Skeletal muscle cell (primary cell): ENCODE results near the gene FLRT1.
"Not testable (repeated sequence)": the region's sequence is repeated elsewhere in the genome, so short reads cannot be mapped to it uniquely, and the experiment has no call there.

Experiments used
- DNase-seq: peaks from one replicate; pipeline ENCODE4 v3.0.0-alpha.2; 2010; ENCODE audit warnings: low read depth
- H3K4me3 ChIP-seq: 2 replicates; pipeline ENCODE4 v1.5.1; 2011; ENCODE audit warnings: low read depth, mild to moderate bottlenecking, control low read depth, low read length, moderate library complexity

Gene FLRT1

DNA sequence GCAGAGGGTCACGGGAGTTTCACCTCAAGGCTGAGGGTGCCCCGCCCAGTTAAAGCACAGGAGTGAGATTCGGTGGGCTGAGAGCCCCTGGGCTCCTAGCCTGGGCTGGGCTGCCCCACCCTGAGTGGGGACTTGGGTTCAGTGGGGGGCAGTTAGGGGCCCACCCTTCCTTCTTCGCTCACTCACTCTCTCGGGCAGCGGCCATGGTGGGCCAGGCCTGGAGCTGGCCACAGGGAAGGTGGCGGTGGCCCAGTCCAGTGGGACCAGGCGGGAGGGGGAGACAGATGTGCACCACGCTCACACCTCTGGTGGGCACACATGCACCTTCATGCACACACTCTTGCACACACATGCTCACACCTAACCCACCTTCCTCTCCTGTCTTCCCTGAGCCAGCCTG lies 6.1 kb downstream of the FLRT1 start:
- H3K4me3 ChIP-seq, result no peak overlapping the region
- DNase-seq, result no peak

DNA sequence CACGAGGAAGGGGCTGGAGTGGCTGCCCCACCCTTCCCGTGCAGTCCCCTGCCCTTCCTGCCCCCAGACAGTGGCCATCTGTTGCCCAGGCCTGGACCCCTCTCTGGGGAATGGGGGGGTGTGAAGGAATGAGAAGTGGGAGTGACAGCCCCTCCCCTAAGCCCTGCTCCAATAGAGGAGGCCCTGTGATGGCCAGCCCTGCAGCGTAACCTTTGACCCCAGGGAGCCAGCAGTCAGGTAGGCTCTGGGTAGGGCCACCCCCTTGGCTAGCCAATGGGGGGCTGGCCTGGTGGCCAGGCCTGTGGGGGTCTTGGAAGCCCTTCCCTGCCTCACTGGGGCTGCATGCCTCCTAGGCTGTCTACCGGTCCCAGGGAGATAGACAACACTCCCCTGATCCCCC lies 6.6 kb downstream of the FLRT1 start:
- H3K4me3 ChIP-seq, result no peak overlapping the region
- DNase-seq, result no peak

DNA sequence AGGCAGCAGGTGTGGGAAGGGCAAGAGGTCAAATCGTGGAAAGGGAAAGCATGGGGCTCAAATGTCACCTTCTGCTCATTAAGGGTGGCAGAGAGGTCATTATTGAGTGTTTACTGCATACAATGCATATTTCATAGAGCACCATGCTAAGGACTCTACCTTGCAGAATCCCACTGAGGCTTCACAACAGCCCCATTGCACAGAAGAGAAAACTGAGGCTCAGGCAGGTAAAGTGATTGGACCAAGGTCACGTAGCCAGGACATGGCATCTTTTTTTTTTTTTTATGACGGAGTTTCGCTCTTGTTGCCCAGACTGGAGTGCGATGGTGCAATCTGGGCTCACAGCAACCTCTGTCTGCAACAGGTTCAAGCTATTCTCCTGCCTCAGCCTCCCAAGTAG lies 7.8 kb downstream of the FLRT1 start:
- no peak overlapping the region for H3K4me3 ChIP-seq
- DNase-seq, result no peak

DNA sequence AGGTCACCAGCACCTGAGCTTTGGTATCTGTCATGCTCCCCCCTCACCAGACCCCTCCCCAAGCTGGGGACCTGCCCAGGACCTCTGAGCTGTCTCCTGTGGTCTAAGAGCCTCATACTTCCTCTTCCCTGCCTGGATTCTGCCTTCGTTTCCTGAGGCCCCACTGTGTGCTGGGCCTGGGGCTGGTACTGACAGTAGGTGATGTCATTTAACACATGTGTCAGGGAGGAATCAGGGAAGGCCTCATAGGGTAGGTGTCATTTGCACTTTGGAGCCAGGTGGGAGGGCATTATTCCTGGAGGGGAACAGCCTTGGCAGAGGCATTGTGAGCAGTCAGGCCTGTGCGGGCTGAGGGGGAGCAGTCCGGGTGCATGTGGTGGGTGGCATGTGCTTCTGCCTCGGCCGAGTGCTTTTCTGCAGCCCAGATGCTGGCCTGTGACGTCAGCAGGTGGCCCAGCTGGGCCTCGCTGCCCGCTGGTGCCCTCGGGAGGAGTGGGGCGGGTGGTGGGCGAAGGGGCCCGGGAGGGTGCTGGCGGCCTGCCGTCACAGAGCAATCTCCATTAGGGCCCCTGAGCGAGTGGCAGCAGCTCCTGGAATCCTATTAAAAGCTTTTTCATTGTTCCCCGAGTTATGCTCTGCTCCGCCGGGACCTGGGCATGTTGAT lies 9.1 kb downstream of the FLRT1 start:
- DNase-seq, result no peak
- H3K4me3 ChIP-seq, result no peak overlapping the region

DNA sequence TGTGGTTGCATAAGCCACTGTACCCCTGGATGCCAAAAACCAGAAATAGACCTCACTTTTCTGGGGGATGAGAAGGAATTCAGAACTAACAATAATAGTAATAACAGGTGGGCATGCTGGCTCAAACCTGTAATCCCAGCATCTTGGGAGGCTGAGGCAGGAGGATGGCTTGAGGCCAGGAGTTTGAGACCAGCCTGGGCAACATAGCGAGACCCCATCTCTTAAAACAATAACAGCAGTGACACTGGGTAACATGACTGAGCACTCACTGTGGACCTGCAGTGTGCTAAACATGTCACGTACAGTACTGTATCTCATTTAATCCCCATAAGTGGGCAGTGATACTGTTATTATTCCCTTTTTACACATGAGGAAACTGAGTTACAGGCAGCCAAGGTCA lies 10.0 kb downstream of the FLRT1 start:
- DNase-seq, result no peak
- H3K4me3 ChIP-seq, result no peak overlapping the region

DNA sequence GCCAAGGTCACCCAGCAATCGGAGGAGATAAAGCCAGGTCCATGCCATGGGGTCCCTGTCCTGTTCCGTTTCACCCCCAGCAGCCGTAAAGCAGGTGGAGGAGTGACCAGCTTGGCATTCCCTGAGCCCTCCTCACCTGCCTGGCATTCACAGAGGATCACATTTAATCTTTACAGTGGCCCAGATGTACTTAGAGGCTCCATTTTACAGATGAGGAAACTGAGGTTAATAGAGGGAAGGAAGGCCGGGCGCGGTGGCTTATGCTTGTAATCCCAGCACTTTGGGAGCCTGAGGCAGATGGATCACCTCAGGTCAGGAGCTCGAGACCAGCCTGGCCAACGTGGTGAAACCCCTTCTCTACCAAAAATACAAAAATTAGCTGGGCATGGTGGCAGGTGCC lies 11.6 kb downstream of the FLRT1 start:
- DNase-seq, H3K4me3 ChIP-seq: not testable (repeated sequence)

DNA sequence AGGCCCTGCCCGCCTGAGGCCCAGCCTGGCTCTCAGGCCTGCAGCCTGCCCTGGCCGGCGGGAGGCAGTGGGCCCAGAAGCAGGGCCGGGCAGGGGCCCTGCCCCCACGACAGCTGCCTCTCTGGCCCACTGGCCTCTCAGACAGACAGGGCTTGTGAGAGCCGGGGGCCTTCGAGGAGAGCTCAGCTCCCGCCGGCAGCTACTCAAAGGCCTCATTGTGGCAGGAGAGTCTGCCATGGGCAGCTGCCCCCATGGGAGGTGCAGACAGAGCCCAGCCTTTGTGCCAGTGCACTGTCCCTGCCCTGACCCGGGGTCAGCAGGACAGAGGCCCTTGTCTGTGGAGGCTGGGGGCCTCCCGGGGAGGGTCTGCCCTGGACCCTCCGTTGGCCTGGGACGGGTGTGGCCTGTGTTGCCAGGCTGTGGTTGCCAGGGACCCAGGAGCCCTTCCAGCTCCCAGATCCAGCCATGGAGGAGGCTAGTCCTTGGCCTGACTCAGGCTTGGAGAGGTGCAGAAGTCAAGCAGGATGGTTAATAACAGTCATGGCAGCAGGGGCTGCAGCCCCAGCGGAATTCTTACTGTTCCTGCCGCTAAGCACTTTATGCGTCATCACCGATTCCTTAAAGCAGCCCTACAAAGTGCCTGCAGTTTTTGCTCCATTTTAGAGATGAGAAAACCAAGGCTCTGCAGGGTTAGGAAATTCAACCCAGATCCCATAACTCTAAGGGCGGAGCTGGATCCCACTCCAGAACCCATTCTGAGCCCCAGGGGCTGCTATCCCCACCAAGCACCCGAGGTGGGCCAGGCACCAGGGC lies 12.5 kb downstream of the FLRT1 start:
- DNase-seq, result peak; percentile 20
- H3K4me3 ChIP-seq, result no peak overlapping the region

DNA sequence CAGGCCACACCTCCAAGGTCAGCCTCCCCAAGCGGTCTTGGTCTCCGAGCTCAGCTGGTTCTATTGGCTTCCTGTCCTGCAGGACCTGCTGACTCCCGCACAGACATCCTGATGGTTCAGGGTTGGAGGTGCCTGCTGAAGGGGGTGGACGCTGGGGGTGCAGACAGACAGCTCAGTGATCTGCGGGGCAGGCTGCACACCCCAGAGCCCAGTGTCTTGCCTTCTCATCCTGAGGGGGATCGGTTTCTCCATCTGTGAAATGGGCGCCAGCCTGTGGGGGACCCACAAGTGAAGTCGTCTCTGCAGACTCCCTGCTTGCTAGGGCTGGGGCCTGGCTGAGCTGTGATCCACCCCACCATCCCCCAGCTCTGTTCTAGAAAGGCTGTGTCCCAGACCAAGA lies 13.8 kb downstream of the FLRT1 start:
- no peak for DNase-seq
- no peak overlapping the region for H3K4me3 ChIP-seq

DNA sequence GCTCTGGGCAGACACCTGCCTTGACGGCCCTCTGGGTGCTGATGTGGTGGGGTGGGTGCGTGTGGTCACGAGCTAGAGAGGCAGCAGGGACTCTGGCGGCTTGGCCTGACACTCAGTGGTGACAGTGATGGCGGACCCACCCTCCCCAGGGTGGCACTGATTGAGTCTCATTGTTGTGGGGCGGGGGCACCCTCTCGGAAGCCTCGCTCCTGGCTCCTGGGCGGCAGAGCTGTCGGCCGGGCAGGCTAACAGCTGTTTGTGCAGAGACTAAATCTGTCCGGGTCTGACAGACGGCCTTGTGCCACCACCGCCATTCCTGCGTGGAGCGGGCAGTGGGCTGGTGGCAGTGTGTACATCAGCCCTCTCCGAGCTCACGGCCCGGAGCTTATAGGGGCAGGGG lies 15.6 kb downstream of the FLRT1 start:
- no peak overlapping the region for H3K4me3 ChIP-seq
- DNase-seq, result no peak

DNA sequence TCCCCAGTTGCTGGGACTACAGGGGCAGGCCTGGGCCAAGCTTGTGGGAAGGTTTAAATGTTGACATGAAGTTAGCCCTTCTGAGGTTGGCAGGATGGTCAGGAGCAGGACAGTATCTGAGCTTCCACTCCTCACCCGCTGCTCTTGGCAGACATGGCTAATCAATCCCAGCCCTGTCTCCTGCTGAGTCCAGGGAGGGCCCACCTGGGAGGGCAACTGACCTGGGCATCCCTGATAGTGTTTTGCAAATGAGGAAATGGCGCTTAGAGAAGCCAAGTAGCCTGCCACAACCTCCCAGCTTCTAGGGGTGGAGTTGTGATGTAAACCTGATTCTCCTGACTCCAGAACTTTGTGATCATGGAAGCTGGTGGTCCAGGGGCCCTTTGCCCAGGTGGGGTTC lies 16.7 kb downstream of the FLRT1 start:
- H3K4me3 ChIP-seq, result no peak overlapping the region
- DNase-seq, result no peak

DNA sequence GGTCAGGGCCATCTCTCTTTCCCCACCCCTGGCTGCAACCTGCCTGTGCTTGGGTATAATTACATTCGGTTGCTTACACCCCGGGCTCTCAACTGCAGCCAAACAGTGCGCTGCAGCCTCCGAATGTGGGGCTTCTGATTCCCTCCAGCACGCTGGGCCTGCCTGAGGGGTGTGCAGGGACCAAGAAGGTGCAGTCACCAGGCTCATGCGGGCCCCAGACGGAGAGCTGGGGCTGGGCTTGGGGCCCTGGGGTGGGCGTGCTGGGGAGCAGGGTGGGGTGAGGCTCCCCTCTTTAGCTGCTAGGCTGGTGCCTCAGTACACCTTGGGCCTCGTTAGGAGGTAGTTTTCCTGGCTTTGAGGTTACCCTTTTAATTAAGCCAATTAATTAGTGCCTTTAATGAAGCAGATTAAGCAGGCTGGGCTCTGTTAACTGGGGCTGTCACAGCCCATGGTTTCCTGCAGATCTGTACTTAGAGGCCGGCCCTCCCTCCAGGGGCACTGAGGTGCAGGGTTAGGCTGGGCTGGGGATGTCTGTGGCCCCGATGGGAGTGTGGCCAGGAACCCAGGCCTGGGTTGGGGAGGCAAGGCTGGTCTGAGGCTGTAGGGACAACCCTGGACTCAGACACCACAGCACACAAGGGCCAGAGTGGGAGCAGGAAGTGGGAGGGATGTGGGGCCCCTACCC lies 17.3 kb downstream of the FLRT1 start:
- DNase-seq, result no peak
- no peak overlapping the region for H3K4me3 ChIP-seq

DNA sequence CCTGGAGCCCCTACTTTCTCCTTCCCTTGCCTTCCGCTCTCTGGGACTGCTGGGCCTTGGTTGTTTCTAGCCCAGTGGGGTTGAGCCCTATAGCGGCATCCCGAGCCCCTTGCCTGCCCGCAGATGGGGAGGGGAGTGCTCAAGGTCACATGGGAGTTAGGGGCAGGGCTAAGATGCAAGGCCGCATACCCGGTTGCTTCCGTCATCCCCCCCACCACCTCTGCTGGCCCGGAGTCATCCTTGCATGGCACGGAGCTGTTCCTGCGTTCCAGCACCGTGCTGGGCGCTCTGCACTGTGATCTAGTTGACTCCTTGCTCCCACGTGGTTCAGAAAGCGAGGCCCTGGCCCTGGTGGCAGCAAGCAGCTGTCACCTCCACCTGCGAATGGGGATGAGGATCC lies 18.0 kb downstream of the FLRT1 start:
- H3K4me3 ChIP-seq, result no peak overlapping the region
- DNase-seq, result no peak

DNA sequence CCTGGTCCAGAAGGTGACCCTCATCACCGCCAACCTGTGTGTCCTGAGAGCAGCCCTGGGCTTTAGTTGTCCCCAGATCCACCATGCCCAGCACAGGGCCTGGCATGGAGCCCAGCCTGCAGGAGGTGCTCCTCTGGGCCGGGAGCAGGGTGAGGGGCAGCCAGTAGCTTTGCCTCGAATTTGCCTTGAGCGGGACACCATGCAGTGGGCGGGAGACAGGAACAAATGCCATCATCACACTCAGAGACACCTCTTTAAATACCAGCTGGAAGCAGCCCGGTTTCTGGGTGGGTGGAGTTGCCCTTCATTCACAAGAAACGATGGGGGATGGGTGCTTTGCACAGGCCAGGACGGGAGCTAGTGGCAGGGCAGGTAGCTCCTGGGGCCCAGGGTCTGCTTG lies 19.3 kb downstream of the FLRT1 start:
- DNase-seq, result no peak
- no peak overlapping the region for H3K4me3 ChIP-seq

DNA sequence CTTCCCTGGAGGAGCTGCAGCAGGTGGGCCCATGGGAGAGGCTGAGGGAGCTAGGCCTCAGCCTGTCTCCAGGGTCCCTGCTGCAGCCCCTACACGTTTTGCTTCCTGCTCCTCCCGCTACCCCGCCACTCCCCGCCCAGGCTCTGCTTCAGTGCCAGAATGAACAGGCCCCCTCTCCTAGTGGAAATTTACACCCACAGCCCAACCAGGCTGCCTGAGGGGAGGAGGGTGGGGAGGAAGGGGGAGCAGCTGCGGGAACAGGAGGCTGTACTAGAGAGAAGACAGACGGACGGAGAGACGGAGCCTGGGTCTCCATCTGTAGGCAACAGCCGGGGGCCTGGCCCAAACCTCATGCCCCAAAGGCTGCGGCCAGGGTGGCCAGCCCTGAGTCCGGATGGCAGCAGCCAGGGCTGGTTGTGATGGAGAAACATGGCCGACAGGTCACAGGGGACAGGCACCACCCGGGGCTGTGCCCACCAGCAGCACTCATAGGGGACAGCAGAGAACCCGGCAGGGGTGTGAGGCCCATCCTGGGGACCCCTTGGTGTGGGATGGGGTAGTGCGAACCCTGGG lies 20.6 kb downstream of the FLRT1 start:
- DNase-seq, result no peak
- no peak overlapping the region for H3K4me3 ChIP-seq

DNA sequence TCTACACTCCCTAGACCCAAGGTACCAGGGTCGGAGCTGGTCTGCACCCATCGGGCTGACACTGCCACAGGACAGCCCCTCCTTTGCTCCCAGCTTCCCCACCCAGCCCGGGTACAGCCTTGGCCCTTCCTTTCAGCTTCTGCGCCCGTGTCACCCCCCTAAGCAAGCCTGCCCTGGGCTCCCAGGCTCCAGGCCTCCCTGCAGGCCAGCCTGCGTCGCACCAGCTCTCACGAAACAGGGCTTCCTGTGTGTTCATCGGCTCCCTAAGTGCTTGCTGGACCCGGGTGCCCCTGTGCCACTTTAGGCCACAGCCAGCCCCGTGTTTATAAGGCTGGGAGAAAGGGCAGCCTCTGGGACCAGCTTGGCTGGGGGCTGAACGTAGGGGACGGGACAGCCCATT lies 21.1 kb downstream of the FLRT1 start:
- H3K4me3 ChIP-seq, result no peak overlapping the region
- no peak for DNase-seq

DNA sequence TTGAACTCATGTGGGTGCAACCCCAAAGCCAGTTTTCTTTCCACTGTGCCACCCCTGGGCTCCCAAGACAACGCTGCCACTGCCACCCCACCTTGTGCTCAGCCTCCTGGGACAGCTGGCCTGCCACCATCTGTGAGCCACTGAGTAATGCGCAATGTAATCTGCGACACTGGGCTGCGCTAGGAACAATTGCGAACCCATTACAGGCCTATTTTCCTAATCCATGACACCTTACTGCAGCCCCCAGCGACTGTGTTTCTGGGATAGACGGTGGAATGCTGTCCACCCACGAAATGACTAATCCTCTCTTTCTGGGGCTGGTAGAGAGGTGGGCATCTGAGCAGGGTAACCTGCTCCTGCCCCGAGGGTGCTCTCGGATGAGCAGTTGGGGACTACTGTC lies 22.2 kb downstream of the FLRT1 start:
- no peak overlapping the region for H3K4me3 ChIP-seq
- DNase-seq, result no peak

DNA sequence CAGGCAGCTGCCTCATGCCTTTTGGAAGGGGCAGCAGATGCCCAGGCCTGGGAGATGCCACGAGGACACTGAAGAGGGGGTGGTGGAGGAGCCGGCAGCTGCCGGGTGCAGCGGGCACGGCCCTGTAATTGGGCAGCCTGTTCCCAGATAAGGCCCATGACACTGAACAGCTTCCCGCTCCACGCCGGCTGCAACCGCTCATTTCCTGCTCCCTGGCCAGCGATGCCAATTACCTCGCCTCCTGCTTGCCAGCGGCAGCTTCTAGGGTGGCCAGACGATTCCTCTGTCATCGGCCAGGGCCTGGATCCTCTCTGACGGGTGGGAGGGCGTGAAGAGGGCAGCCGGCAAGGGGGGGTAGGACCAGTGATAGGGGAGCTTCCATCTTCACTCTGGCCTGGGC lies 22.8 kb downstream of the FLRT1 start:
- H3K4me3 ChIP-seq, result no peak overlapping the region
- no peak for DNase-seq

DNA sequence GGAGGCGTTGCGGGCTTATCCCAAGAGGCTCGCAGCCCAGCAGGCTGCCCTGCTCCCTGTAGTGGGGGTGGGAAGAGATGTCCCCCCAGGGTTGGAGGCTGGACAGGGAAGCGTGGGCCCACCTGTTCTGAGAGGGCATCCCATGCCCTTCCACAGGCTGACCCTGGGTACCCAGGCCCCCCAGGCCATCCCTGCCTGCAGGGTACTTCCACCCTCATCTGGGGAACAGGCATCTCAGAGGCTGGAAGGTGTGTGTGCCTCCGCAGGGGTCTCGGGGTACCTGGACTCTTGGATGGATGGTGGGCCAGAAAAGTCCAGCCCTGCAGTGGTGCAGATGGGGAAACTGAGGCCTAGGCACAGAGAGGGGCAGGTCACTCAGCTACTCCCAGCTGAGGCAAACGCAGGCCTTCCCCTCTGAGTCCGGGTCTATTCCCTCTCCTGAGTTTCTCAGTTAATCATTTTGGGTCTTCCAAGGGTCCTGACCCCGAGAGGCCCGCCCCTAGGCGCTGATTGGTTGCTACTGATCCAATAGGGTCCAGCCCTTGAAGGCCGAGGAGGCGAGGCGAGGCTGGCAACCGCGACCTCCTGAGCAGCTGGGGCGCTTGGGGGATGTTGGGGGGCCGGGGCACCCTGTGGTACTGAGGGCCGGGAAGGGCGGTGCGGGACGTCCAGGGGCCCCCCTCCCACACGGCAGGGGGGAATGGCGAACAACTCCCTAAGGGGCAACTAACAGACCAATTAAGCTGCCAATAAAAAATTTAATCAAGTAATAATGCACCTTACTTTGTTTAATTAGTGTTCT lies 23.8 kb downstream of the FLRT1 start:
- DNase-seq, result no peak
- H3K4me3 ChIP-seq, result no peak overlapping the region

DNA sequence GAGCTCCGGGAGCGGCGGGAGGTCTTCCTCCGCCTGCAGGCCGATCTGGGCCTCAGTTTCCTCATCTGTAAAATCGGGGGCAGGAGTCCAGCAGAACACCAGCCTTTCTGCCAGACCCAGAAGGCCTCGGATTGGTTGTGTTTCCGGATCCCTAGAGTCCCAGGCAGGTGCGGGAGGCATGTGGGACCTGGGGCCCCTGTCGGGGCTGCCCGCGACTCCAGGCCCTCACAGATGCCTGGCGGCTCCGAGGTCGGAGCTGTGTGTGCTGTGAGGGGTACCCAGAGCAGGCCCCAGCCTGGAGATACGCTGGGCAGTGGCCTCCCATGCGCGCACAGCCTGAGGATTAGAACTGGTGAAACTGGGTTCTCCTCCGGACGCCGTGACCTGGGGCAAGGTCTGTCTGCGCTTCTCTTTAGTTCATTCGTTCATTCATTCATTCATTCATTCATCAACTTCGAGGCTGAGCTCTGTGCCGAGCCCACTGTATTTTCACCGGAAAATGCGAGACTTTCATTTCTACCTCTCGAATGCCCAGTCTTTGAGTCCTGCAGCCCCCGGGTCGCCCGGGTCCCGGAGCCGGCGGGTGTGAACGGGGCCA lies 24.6 kb downstream of the FLRT1 start:
- peak overlapping the region; percentile 44 for H3K4me3 ChIP-seq
- DNase-seq, result no peak
